CD4-positive, alpha-beta T cell (primary cell): ENCODE data around the gene FOXD1. TPM values are rescaled to one million over a fixed set of nuclear protein-coding genes. Genes with fewer than 3 reads are reported as not detected.
A peak's percentile ranks its signal among the peaks of the same experiment; 100 is the strongest.

Source experiments
- ATAC-seq: fragments of 200-7000 bp; cut with Tn5 transposase; one replicate; pipeline ENCODE4 v1.10.0; 2022; ENCODE audit warnings: mild to moderate bottlenecking; ENCODE audit not compliant: poor library complexity
- CTCF ChIA-PET: fragments of 350-600 bp; sonication (Branson Sonifier 250); formaldehyde crosslinking; loops from one replicate; lab custom pipeline; 2021; ENCODE audit warnings: antibody characterized with exemption, inconsistent platforms; lab: Charles Lee
- POLR2A ChIA-PET: fragments of 350-600 bp; sonication (Branson Sonifier 250); formaldehyde crosslinking; loops from one replicate; lab custom pipeline; 2021; ENCODE audit warnings: antibody characterized with exemption, inconsistent platforms; lab: Charles Lee
- DNase-seq, 14 experiments: peaks; one replicate each; pipeline ENCODE4 v3.0.0-alpha.2; 2013 to 2020; ENCODE audit warnings: mixed read lengths in 2 of 14
- H3K27ac ChIP-seq, 2 donors: one replicate each; pipeline versions ENCODE4 v1.5.1 to v1.7.0; 2013; ENCODE audit warnings: low read length in 2 of 2, low read depth in 1 of 2, mild to moderate bottlenecking in 1 of 2
- H3K27me3 ChIP-seq, 2 experiments: 1 replicate in 1 of 2; 2 replicates in 1 of 2; pipeline versions ENCODE4 v1.6.1 to v1.7.0; 2013; ENCODE audit warnings: low read length in 2 of 2, control low read depth in 1 of 2, mild to moderate bottlenecking in 1 of 2, moderate library complexity in 1 of 2; ENCODE audit not compliant: insufficient read depth in 2 of 2, control insufficient read depth in 1 of 2
- H3K36me3 ChIP-seq: one replicate; pipeline ENCODE4 v1.6.1; 2013; ENCODE audit warnings: low read length, control low read depth; ENCODE audit not compliant: insufficient read depth
- H3K4me1 ChIP-seq: one replicate; pipeline ENCODE4 v1.6.1; 2013; ENCODE audit warnings: low read length, control low read depth; ENCODE audit not compliant: insufficient read depth
- H3K4me3 ChIP-seq: one replicate; pipeline ENCODE4 v1.5.1; 2013; ENCODE audit warnings: mild to moderate bottlenecking, low read length, moderate library complexity
- H3K9me3 ChIP-seq, 2 experiments: 1 replicate in 1 of 2; 2 replicates in 1 of 2; pipeline versions ENCODE4 v1.6.1 to v1.7.0; 2013; ENCODE audit warnings: low read length in 2 of 2, mild to moderate bottlenecking in 2 of 2, control low read depth in 1 of 2, moderate library complexity in 1 of 2; ENCODE audit not compliant: control insufficient read depth in 1 of 2, insufficient read depth in 1 of 2
- H3K27ac Mint-ChIP-seq: one replicate; pipeline ENCODE4 v1.8.0; 2020; ENCODE audit warnings: mixed read lengths
- H3K27me3 Mint-ChIP-seq: one replicate; pipeline ENCODE4 v1.8.0; 2021; ENCODE audit warnings: mixed read lengths
- H3K36me3 Mint-ChIP-seq: one replicate; pipeline ENCODE4 v1.8.0; 2021; ENCODE audit warnings: low read depth, mixed read lengths
- H3K4me1 Mint-ChIP-seq: one replicate; pipeline ENCODE4 v1.8.0; 2021; ENCODE audit warnings: low read depth, mixed read lengths
- H3K4me3 Mint-ChIP-seq: one replicate; pipeline ENCODE4 v1.8.0; 2020; ENCODE audit warnings: mild to moderate bottlenecking, mixed read lengths
- H3K9me3 Mint-ChIP-seq: one replicate; pipeline ENCODE4 v1.8.0; 2020; ENCODE audit warnings: mixed read lengths
- intact Hi-C, 2 experiments: fragments of 100-400 bp; cut with DNase I in 1 of 2; cut with micrococcal nuclease in 1 of 2; formaldehyde crosslinking; loops; one replicate each; pipeline versions ENCODE4 v1.15.1 to v1.9.0; 2023 to 2025; cut with DNase I, micrococcal nuclease
- total RNA-seq, 174 experiments: library from RNA in 2 of 174; stranded (reverse) in 2 of 174; gene quantifications; one replicate each; pipeline ENCODE4 v1.2.3 and lab custom pipeline; 2021 to 2026
- TF ChIP-seq, protein P1 (sequence below): fragments of 200-600 bp; IDR thresholded peaks from one replicate; pipeline ENCODE4 v1.8.0; 2022; ENCODE audit warnings: antibody characterized with exemption, mild to moderate bottlenecking

The FOXD1 gene
- total RNA-seq, 2 experiments from 2014 or later = not detected

DNA sequence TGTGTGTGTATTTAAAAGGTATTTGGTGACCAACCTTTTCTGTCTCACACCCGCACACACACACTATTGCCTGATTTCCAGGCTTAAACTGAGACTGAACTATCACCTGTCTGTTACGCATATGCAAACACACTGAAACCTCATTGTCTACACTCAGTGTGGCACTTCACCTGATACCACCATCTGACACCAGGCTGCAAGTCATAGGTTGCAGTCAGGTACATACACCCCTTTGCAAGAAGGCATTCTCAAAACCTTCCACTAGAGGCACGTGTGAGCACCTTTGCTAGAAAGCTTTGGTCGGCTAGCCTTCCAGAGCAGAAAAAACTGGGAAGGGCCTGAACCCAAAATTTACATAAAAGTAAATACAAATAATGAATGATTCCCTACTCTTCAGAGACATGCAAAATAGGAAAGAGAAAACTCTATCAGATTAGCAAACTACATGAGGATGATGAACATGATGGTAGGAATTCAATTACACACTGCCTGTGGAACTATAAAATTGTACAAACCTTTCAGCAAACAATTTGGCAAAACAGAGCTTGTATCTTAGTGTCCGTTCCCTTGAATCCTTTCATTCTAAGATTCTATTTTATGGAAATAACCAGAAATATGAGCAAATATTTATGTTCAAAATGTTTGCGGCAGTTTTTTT lies 5.9 kb upstream of the FOXD1 start:
- H3K4me1 ChIP-seq = peaks cover 14% of the 10 kb centered on the region
- DNase-seq (peak in 9 of 14 experiments; percentile 17 to 75 (median 34)), ATAC-seq (peak; percentile 92)
- intact Hi-C loops = loop anchor here (5.0 kb wide), 6 partner anchors 43 to 497 kb away; partner anchors contain the start of genes BTF3 (in 1 of the 2) and FCHO2 (in 1 of the 2)
- no peaks in the 10 kb centered on the region for H3K36me3 ChIP-seq
- peaks cover 53 to 84% of the 10 kb centered on the region in 2 experiments for H3K27me3 ChIP-seq
- no peak overlapping the region for H3K27ac ChIP-seq
- peaks cover 5 to 13% of the 10 kb centered on the region in 2 experiments for H3K9me3 ChIP-seq
- H3K27me3 Mint-ChIP-seq = peaks cover 85% of the 10 kb centered on the region
- ChIA-PET POLR2A (no interaction called here), CTCF (interaction anchor here (0.6 to 2.1 kb wide), 9 partner anchors 10 to 499 kb away, joined by 3 to 12 read pairs (median 4); partner anchors contain the start of gene FCHO2)
- no peaks in the 10 kb centered on the region for H3K9me3 Mint-ChIP-seq
- H3K4me1 Mint-ChIP-seq = no peaks in the 10 kb centered on the region
- TF ChIP-seq, protein P1, sequence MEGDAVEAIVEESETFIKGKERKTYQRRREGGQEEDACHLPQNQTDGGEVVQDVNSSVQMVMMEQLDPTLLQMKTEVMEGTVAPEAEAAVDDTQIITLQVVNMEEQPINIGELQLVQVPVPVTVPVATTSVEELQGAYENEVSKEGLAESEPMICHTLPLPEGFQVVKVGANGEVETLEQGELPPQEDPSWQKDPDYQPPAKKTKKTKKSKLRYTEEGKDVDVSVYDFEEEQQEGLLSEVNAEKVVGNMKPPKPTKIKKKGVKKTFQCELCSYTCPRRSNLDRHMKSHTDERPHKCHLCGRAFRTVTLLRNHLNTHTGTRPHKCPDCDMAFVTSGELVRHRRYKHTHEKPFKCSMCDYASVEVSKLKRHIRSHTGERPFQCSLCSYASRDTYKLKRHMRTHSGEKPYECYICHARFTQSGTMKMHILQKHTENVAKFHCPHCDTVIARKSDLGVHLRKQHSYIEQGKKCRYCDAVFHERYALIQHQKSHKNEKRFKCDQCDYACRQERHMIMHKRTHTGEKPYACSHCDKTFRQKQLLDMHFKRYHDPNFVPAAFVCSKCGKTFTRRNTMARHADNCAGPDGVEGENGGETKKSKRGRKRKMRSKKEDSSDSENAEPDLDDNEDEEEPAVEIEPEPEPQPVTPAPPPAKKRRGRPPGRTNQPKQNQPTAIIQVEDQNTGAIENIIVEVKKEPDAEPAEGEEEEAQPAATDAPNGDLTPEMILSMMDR = peak; percentile 82
- H3K4me3 ChIP-seq = no peak overlapping the region
- no peak overlapping the region for H3K27ac Mint-ChIP-seq
- no peak overlapping the region for H3K4me3 Mint-ChIP-seq
- H3K36me3 Mint-ChIP-seq = no peaks in the 10 kb centered on the region

DNA sequence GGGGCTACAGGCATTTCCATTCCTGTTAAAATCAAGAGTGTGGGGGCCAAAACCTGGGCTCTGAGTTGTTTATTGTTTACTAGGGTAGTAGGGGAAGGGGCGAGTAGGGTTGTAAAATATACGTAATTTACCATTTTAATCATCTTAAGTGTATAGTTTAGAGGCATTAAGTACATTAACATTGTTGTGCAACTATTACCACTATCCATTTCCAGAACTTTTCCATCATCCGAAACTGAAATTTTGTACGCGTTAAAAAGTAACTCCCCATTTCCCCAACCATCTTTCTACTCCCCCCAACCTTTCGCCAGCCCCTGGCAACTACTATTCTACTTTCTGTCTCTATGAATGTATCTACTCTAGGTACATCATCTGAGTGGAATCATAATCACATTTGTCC lies 3.6 kb upstream of the FOXD1 start:
- H3K9me3 ChIP-seq = peaks cover 5 to 24% of the 10 kb centered on the region in 2 experiments
- ATAC-seq (no peak), DNase-seq (no peak)
- TF ChIP-seq, protein P1 = no peak
- Mint-ChIP-seq H3K4me3 (peak overlapping the region; percentile 5), H3K4me1 (peaks cover 13% of the 10 kb centered on the region), H3K27ac (no peak overlapping the region), H3K9me3 (peaks cover 2% of the 10 kb centered on the region), H3K27me3 (peaks cover 87% of the 10 kb centered on the region), H3K36me3 (peaks cover 6% of the 10 kb centered on the region)
- no peak overlapping the region for H3K4me3 ChIP-seq
- intact Hi-C loops = loop anchor here (2.0 to 5.0 kb wide), 7 partner anchors 41 to 495 kb away; partner anchors contain the start of genes BTF3 (in 1 of the 2) and FCHO2 (in 1 of the 2)
- H3K27ac ChIP-seq = no peak overlapping the region
- ChIA-PET CTCF (no interaction called here), POLR2A (no interaction called here)
- H3K27me3 ChIP-seq = peaks cover 62 to 81% of the 10 kb centered on the region in 2 experiments
- H3K36me3 ChIP-seq = no peaks in the 10 kb centered on the region
- peaks cover 31% of the 10 kb centered on the region for H3K4me1 ChIP-seq

DNA sequence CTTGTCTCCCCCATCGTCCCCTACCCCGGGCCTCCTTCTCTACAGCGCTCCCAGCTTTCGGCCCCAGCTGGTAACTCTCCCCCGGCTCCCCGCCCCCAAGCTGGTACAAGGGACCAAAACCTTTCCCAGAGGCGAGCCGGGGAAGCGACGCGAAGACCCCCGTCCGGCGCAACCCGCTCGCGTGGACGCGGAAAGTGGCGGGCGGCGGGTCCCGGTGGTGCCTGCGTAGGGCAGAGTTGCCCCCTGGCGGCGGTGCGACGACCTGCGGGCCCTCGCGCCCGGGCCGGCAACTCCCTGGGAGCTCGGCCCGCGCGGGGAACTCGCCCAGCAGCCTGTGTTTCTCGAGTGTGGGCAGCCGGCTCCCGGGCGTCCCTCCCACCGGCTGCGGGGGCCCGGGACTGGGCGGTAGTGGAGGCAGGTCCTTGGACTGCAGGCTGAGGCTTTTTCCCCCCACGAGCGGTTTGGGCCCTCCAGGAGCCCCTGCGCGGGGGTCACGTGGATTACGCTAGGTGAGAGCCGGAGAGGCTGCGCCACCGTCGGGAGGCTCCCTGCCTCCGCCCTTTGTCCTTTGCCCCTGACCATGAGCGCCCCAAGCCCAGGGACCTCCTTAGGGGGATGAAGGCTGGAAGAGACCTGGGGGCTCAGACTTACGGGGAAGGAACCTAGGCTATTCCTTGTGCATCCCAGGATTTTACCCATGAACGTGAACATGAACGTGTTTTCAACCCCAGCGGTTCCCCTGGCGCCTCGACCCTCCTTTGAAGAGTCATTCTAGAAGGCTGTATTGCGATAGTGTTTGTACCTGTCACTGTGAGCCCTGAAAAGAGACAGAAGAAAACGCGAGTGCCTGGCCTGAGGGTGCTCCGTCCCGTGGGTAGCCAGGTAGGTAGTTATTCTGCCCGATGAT lies 2.9 kb upstream of the FOXD1 start:
- H3K27ac Mint-ChIP-seq = no peak overlapping the region
- ATAC-seq = peak; percentile 44
- ChIA-PET POLR2A (interaction anchor here (0.9 to 2.0 kb wide), 2 partner anchors 9 to 236 kb away, joined by 3 to 13 read pairs; no protein-coding TSS in a partner anchor), CTCF (interaction anchor here (0.6 to 1.4 kb wide), 15 partner anchors 8 to 496 kb away, joined by 3 to 12 read pairs (median 3); partner anchors contain the start of genes BTF3 and FCHO2)
- peaks cover 2% of the 10 kb centered on the region for H3K9me3 Mint-ChIP-seq
- H3K4me3 Mint-ChIP-seq = peak overlapping the region; percentile 5
- TF ChIP-seq, protein P1 = peak; percentile 79
- H3K27me3 Mint-ChIP-seq = peaks cover 85% of the 10 kb centered on the region
- peaks cover 35% of the 10 kb centered on the region for H3K4me1 ChIP-seq
- H3K36me3 Mint-ChIP-seq = peaks cover 6% of the 10 kb centered on the region
- peaks cover 5 to 27% of the 10 kb centered on the region in 2 experiments for H3K9me3 ChIP-seq
- peak; percentile 40 to 85 (median 60) for DNase-seq
- H3K36me3 ChIP-seq = no peaks in the 10 kb centered on the region
- peaks cover 13% of the 10 kb centered on the region for H3K4me1 Mint-ChIP-seq
- no peak overlapping the region for H3K4me3 ChIP-seq
- no peak overlapping the region for H3K27ac ChIP-seq
- H3K27me3 ChIP-seq = peaks cover 64 to 77% of the 10 kb centered on the region in 2 experiments
- intact Hi-C loops = loop anchor here (2.0 to 5.0 kb wide), 9 partner anchors 41 to 494 kb away; partner anchors contain the start of genes BTF3 (in 1 of the 2) and FCHO2 (in 1 of the 2)
